Lung (tissue), 13 donors: Measurements from ENCODE around the gene CTSH. TPM values are rescaled to one million over a fixed set of nuclear protein-coding genes. Genes with fewer than 3 reads are reported as not detected.
"Not testable (repeated sequence)": the region's sequence is repeated elsewhere in the genome, so short reads cannot be mapped to it uniquely, and the experiment has no call there.

Source experiments
- ATAC-seq: fragments of 200-7000 bp; cut with Tn5 transposase; one replicate; pipeline ENCODE4 v1.9.1; 2020; ENCODE audit warnings: moderate number of reproducible peaks; ENCODE audit not compliant: insufficient read depth, low FRiP score
- DNase-seq, 3 donors: peaks; one replicate each; pipeline ENCODE4 v3.0.0-alpha.2; 2013 to 2017
- H3K27ac ChIP-seq, 2 donors: one replicate each; pipeline ENCODE4 v1.5.1; 2013; ENCODE audit warnings: mild to moderate bottlenecking in 2 of 2, moderate library complexity in 2 of 2, control low read depth in 1 of 2, inconsistent platforms in 1 of 2, low read depth in 1 of 2, low read length in 1 of 2
- H3K27me3 ChIP-seq, 3 donors: one replicate each; pipeline ENCODE4 v1.5.1; 2013; ENCODE audit warnings: low read length in 2 of 3; ENCODE audit not compliant: control insufficient read depth in 3 of 3, insufficient read depth in 3 of 3
- H3K36me3 ChIP-seq, 4 donors: one replicate each; pipeline ENCODE4 v1.5.1; 2013; ENCODE audit warnings: low read length in 4 of 4, mild to moderate bottlenecking in 1 of 4, moderate library complexity in 1 of 4; ENCODE audit not compliant: control insufficient read depth in 4 of 4, insufficient read depth in 4 of 4
- H3K4me1 ChIP-seq, 5 donors: one replicate each; pipeline ENCODE4 v1.5.1; 2013; ENCODE audit warnings: low read length in 5 of 5, mild to moderate bottlenecking in 2 of 5, moderate library complexity in 1 of 5; ENCODE audit not compliant: control insufficient read depth in 5 of 5, insufficient read depth in 5 of 5
- H3K4me3 ChIP-seq: one replicate; pipeline ENCODE4 v1.5.1; 2013; ENCODE audit warnings: mild to moderate bottlenecking, control low read depth, moderate library complexity
- H3K9ac ChIP-seq, 2 donors: one replicate each; pipeline ENCODE4 v1.5.1; 2013; ENCODE audit warnings: low read length in 2 of 2, control low read depth in 1 of 2; ENCODE audit not compliant: insufficient read depth in 1 of 2
- H3K9me3 ChIP-seq, 4 donors: one replicate each; pipeline ENCODE4 v1.5.1; 2013; ENCODE audit warnings: low read length in 3 of 4, mild to moderate bottlenecking in 1 of 4, moderate library complexity in 1 of 4; ENCODE audit not compliant: control insufficient read depth in 4 of 4, insufficient read depth in 3 of 4
- WGBS, 2 donors: extraction: QIAGEN DNeasy Blood & Tissue Kit; methylation state at CpG; one replicate each; pipeline ENCODE4 v1.1.7; 2013; 5-methylcytosine and 5-hydroxymethylcytosine counted together
- polyA plus RNA-seq, 2 donors: library from polyadenylated mRNA; stranded (reverse); fragments of 200-250 nt; gene quantifications; one replicate each; pipeline ENCODE4 v1.2.1, GENCODE V29; 2013
- small RNA-seq: library from RNA; depleted of rRNA; stranded (forward); fragments of <200 nt; gene quantifications from one replicate; pipeline ENCODE3, GENCODE V24; 2014; ENCODE audit warnings: low replicate concordance
- total RNA-seq, 2 donors: library from RNA; depleted of rRNA in 1 of 2; stranded (reverse); fragments of >200 nt in 1 of 2; gene quantifications; one replicate each; pipeline ENCODE4 v1.2.1, GENCODE V29; 2014 to 2021
- TF ChIP-seq, protein P1 (sequence below): IDR thresholded peaks from 2 replicates; pipeline ENCODE4 v1.5.1; 2012; ENCODE audit warnings: mild to moderate bottlenecking; ENCODE audit errors: control extremely low read depth, extremely low read depth
- donor health status: control.
- donor health status: control.
- donor health status: Bipolar disorder and iron deficiency.
- donor health status: healthy.
- donor health status: DM: yes; HTN: yes; CAD: no.

CTSH gene
- total and polyA plus RNA-seq, 4 donors: 821 to 1,902 (median 1,209) TPM

DNA sequence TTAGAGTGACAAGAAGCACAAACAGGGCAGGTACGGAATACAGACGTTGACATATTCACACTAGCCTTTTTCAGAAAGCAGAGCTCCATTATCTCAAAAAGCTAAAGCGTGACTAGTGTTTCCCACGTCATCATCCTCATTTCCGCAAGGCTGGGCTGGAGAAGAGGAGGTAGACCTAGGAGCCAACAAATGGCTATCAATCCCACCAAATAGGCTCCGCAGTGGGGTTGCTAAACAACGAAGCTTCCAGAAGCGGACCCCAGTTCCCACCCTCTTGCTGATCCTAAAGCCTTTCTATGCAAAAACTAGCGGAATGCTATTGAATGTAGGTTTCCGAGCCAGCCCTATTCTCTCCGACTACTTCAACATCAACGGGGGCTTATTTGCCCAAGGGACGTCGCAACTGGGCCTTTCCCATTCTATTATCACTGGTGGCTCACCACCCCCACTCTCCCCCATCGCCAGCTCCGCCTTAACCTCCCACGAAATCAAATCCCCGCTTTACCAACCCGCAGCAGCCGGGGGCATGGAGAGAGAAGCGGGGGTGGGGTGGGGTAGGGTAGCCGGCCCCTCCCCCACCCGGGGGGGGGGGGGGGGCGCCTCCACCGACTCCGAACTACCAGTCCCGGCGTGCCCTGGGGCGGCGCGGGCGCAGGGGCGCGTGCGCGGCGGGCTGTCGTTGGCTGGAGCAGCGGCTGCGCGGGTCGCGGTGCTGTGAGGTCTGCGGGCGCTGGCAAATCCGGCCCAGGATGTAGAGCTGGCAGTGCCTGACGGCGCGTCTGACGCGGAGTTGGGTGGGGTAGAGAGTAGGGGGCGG is 72.5 kb downstream of the CTSH start, which contains the start of gene MORF4L1:
Gene MORF4L1 (plus strand): TSS at position 736 of the 817 bp plus-strand sequence. CDS start 128 bp downstream, outside the sequence.
- ATAC-seq (peak; percentile 93), DNase-seq (peak; percentile 98 to 100 (median 99))
- peaks cover 0 to 5% (median 0%) of the 10 kb centered on the region in 4 donors for H3K36me3 ChIP-seq
- peak within 1 kb of the TSS; percentile 73 for H3K4me3 ChIP-seq
- TF ChIP-seq, protein P1, sequence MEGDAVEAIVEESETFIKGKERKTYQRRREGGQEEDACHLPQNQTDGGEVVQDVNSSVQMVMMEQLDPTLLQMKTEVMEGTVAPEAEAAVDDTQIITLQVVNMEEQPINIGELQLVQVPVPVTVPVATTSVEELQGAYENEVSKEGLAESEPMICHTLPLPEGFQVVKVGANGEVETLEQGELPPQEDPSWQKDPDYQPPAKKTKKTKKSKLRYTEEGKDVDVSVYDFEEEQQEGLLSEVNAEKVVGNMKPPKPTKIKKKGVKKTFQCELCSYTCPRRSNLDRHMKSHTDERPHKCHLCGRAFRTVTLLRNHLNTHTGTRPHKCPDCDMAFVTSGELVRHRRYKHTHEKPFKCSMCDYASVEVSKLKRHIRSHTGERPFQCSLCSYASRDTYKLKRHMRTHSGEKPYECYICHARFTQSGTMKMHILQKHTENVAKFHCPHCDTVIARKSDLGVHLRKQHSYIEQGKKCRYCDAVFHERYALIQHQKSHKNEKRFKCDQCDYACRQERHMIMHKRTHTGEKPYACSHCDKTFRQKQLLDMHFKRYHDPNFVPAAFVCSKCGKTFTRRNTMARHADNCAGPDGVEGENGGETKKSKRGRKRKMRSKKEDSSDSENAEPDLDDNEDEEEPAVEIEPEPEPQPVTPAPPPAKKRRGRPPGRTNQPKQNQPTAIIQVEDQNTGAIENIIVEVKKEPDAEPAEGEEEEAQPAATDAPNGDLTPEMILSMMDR: no peak
- peaks cover 0 to 28% (median 5%) of the 10 kb centered on the region in 5 donors for H3K4me1 ChIP-seq
- H3K9ac ChIP-seq: peak within 1 kb of the TSS; percentile 98 to 100
- 9 to 11% methylated on average over 49 to 51 of the region's 52 CpGs for WGBS, 2 donors
- no peaks in the 10 kb centered on the region for H3K9me3 ChIP-seq
- H3K27me3 ChIP-seq: no peaks in the 10 kb centered on the region
- peak within 1 kb of the TSS; percentile 98 to 99 for H3K27ac ChIP-seq

DNA sequence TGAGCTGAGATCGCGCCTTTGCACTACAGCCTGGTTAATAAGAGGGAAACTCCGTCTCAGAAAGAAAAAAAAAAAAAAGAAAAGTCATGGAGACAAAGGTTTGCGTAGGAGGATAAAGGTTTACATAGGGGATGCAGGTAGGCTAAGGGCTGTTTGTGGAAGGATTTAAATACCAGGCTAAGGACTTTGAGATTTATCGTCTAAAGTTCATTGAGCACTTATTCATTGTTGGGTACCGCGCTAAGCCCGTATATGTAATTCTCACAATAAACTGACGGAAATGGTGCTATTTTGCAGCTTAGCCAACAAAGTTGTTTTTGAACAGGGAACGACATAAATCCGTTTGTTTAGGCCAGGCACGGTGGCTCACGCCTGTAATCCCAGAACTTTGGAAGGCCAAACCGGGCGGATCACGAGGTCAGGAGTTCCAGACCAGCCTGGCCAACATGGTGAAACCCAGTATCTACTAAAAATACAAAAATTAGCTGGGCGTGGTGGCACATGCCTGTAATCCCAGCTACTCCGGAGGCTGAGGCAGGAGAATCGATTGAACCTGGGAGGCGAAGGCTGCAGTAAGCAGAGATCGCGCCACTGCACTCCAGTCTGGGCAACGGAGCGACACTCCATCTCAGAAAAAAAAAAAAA is 73.2 kb downstream of the CTSH start:
- H3K27me3 ChIP-seq, H3K36me3 ChIP-seq, H3K4me3 ChIP-seq, ATAC-seq, H3K9me3 ChIP-seq, H3K27ac ChIP-seq: not testable (repeated sequence)
- 88 to 91% methylated on average over 24 of the region's 24 CpGs for WGBS, 2 donors
- peaks cover 0 to 24% (median 2%) of the 10 kb centered on the region in 5 donors for H3K4me1 ChIP-seq
- peak in 1 of 3 donors; percentile 10 for DNase-seq
- peak overlapping the region in 1 of 2 donors; percentile 94 for H3K9ac ChIP-seq

Small RNA genes within 50 kb of the gene (small RNA-seq; reads per million reads assigned to genes)
- gene RNU6-415P: not detected

Other genes starting within 250 kb of the CTSH start
- 10 to 100 TPM in 1 of 2 donors, 1 to 10 TPM in 1; 7.1 to 13.1 TPM for gene ADAMTS7, start 133.6 kb downstream of the CTSH start, total RNA-seq
- 1 to 10 TPM; 3.3 to 3.4 TPM for gene ADAMTS7, start 133.6 kb downstream of the CTSH start, polyA plus RNA-seq
- 100 to 1,000 TPM; 254 to 433 TPM for gene MORF4L1, start 72.2 kb downstream of the CTSH start, total RNA-seq
- gene MORF4L1, start 72.2 kb downstream of the CTSH start, polyA plus RNA-seq: 100 to 1,000 TPM; 124 to 280 TPM
- 10 to 100 TPM; 20.4 to 71.2 TPM for gene RASGRF1, start 145.7 kb upstream of the CTSH start, total RNA-seq
- 10 to 100 TPM; 10.9 to 28.8 TPM for gene RASGRF1, start 145.7 kb upstream of the CTSH start, polyA plus RNA-seq